HG03565 (cell line): ENCODE measurements around the gene BRDT.
"Not testable (repeated sequence)": the region's sequence is repeated elsewhere in the genome, so short reads cannot be mapped to it uniquely, and the experiment has no call there.

Source experiments
- ATAC-seq: cut with Tn5 transposase; IDR thresholded peaks from one replicate; pipeline ENCODE4 v1.9.1; 2021; ENCODE audit warnings: mild to moderate bottlenecking, moderate library complexity; ENCODE audit not compliant: unreplicated experiment

The BRDT gene

DNA sequence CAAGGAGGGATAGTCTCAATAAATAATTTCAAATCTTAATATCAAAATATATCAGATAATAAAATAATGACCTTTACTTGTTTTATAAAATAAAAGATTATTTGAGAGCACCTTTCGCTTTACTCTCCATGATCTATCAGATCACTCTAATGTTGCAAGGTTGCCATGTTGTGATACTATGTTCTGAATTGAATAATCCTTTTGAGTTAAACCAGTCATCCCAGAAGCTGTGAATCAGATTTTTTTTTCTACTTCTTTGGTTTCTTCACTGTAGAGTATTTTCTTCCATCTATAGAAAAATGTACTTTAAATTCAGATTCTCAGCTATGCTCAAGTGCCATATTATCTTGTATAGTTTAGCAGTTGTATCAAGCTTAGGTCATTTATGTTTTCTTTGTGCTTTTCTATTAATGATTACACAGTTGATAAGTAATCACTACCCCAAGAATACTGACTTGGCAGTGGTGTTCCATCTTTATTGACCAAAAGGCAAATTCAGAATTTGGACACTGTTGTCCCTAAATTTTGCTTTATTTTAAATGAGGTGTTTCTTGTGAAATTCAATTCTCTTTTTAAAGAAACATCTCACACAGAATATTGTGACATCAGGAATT is 32.9 kb downstream of the BRDT start:
- ATAC-seq = no peak

DNA sequence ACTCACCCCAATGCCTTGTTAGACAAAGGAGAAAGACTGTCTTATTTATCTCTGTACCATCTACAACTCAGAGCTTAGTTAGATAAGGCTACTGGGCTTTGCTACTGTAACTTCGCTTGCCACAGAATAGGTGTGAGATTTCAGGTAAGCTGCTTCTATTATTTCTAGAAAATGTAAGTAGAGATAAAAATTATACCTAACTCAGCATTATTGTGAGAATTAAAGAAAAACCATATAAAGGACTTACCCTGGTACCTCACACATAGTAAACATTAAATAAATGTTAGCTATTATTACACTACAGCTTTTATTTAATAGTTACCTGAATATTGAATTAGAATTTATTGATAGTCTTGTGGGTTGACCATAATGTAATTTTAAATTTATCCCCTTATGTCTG is 44.1 kb downstream of the BRDT start:
- no peak for ATAC-seq

DNA sequence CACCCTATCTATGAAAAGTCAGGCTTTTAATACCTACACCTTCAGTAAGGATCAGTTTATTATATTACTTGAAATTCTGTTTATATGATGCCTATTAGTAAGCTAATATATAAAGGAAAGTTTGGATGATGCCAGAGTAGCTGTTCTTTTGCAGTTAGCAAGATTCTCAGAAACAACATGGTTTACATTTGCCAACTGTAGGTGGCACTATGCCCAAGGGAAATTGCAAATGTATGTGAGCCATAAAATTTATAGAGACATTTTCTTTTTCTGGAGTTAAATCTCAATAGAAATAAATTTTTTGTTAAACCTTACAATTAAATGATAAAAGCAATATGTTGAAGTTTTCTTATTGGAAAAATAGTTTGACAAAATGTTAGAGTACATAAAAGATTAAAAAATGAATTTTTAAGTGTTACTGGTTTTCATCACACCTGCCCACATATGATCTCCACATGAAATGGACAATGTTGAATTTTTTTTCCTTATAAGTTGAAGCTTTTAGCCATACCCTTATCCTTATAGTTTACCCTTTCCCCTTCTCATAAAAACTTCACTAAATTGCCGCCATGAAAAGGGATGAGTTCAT is 48.5 kb downstream of the BRDT start:
- no peak for ATAC-seq

DNA sequence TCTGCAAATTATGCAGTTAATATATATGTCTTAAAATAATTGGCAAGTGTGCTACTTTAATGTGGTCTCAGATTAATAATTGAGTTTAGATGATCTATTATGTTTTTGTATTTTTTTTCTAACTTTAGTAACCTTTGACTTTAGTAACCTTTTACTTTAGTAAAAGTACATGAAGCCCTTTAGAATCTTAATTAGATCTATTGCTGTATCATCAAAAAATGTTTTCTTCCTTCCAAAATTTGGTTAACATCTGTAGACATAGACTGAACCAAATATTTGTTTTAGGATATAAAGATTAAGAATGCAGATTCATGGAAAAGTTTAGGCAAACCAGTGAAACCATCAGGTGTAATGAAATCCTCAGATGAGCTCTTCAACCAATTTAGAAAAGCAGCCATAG is 54.9 kb downstream of the BRDT start:
- no peak for ATAC-seq

DNA sequence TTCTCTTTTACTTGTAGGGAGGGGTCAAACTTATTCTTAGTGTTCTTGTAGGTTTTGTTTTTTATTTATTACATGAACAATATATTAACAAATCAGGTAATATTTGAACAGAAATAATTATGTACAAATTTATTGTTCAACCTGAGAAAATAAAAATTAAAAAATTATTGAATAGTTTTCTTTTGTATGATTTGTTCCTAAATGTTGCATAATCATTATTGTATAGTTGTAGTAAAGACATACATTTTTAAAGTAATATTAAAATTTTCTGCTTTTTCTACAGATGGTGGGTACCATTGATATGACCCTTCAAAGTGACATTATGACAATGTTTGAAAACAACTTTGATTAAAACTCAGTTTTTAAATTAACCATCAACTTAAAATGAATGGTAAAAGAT is 64.7 kb downstream of the BRDT start:
- no peak for ATAC-seq

DNA sequence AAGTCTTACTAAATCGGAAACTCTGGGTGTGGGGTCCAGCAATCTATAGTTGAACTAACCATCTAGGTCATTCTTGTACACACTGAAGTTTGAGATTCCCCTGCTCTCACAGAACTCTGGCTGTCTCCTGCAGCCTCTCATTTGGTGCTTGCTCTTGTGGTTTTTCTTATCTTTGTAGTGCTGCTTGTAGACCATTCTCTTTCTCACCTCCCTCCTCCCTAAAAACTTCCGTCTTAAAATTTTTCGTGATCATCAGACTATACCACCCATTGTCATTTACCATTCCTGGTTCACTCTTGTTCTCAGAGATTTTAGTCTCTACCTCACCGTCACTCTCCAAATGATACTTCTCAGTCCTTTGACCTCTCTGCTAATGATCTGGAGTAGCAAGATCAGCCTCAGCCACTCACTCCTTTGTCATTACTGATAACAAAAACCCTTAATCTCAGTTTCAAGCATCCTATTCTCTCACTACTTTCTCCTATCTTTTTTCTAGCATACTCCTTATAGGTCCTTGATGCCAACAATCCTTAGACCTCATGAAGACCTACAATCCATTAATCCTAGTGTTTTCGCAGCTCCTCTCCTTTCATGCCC is 67.6 kb downstream of the BRDT start:
- ATAC-seq = no peak

DNA sequence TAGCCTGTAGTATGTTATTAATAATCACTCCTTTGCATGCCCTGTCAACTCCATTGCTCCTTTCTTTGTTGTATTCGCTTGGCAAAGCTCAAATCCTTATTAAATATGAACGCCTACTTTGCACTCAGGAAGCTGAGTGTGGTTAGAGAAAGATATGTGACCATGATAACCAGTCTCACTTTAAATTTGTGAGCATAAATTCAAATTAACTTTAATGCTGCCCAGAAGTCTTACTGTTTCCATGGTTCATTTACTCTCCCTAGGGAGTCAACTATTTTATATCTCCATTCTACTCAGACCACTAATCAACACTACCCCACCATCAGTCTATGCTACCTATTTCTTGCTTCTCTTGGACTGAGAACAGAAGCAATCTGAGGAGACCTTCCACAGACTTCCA is 68.5 kb downstream of the BRDT start:
- ATAC-seq = no peak

DNA sequence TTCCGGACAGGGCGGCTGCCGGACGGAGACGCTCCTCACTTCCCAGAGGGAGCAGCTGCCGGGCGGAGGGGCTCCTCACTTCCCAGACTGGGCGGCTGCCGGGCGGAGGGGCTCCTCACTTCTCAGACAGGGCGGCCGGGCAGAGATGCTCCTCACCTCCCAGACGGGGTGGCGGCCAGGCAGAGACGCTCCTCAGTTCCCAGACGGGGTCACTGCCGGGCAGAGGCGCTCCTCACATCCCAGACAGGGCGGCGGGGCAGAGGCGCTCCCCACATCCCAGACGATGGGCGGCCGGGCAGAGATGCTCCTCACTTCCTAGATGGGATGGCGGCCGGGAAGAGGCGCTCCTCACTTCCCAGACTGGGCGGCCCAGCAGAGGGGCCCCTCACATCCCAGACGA is 76.8 kb downstream of the BRDT start:
- not testable (repeated sequence) for ATAC-seq

DNA sequence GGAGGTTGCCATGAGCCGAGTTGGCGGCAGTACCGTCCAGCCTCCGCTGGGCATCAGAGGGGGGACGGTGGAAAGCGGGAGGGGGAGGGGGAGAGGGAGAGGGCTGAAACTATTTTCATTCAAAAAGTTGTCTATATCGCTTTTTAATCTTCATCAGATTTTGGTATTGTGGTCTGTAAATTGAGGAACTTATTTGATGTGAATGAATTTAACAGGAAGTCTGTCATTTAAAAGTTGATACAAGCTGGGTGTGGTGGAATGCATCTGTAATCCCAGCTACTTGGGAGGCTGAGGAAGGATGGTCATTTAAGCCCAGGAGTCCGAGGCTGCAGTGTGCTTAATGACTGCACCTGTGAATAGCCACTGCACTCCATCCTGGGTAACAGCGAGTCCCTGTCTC is 77.6 kb downstream of the BRDT start:
- no peak for ATAC-seq

DNA sequence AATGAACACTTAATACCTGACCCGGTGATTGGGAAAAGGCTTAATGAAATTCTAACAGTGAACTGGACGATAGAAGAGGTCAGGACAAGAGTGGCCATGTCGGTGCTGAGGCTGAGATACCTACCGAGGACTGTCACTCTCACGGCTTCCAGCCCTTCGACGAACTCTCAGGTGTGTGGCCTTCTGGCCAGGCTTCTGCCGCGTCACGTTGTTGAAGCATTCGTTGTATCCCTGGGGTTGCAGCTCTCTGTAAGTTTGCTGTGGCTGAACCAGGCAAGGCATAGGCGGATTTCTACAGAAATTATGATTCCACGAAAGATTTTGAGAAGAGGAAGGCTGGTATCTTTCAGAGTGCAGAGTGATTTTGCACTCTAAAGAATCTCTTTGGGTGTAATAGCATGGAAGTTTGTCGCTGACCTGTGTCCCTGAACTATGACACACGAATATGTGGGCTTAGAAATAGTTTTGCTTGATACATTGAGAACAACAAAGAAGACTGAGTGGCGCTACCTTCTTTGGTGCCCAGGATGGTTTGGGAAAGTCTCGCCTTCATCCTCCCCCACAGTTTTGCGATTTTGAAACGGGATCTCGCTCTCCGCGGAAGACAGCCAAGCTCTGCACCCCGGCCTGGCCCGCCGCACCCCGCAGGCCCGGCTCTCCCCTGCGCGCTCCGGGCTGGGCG is 80.2 kb downstream of the BRDT start:
- no peak for ATAC-seq

DNA sequence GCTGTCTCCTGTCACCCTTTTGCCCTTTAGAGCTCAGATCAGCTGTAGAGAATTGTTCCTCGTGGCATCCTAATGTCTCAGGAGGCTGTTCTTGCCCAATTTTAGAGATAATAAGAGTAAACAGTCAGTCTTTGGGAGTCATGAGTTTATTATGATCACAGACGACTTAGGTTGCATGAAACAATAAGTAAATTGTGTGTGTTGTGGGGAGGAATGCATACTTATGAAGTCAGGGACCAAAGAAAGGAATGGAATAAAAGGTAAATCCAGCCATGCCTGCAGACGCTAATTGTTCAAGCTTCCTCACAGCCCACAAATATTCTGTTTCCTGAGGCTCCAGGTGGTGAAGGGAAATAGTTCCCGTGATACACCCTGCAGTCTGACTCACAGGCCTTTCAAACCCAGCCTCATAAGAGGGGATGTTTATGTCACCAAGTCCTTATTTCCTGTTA is 81.5 kb downstream of the BRDT start:
- ATAC-seq = no peak

DNA sequence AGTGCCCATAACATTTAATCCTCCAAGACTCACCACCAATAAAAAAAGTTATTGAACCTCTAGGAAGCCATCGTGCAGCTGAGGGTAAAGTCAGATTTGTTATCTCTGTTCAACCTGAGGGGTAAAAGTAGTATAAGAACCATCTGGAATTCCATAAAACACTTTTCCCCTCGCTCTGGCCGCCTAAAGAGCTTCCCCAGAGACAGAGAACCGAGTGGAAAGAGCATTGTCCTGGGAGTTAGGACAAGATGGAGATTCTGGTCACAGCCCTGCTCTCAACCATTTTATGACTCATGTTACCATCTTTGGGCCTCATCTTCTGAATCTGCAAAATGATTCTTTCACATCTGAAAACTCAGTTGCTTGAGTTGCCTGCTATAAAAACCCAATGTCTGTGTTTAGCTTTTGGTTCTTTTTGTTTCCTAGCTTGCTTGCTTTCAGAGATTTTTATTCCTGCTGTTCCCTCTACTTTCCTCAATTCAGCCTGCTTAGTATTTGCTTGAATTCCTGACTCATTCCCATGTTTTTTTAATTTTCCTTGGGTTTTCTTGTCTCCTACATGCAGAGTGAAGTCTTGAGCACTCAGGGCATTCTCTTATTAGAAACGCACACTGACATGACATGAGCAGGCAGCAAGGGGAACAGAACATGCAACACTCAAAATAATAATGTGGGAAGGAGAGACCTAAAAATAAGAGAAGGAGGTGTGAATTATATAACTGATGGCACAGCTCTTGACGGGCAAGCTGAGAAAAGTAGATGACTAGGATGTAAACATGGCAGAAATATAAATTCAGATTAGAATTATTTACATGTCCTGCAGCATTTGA is 82.3 kb downstream of the BRDT start:
- ATAC-seq = no peak

DNA sequence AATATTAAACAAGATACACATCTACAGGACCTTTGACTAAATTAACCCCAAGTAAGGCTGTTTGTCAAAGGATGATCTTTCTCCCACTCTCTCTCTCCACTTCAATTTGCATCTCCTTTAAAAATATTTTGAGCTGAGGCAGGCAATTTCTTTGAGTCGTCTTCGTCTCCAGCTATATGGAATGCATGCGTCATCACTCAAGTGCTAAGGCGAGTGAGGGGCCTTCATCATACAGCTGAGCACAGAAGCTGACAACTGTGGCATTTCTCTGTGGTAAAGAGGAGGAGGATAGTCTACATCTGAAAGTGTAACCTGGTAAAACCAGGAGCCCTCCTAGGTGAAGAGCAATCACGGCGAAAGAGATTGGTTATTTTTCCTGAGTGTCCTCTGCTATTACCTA is 88.2 kb downstream of the BRDT start:
- no peak for ATAC-seq

DNA sequence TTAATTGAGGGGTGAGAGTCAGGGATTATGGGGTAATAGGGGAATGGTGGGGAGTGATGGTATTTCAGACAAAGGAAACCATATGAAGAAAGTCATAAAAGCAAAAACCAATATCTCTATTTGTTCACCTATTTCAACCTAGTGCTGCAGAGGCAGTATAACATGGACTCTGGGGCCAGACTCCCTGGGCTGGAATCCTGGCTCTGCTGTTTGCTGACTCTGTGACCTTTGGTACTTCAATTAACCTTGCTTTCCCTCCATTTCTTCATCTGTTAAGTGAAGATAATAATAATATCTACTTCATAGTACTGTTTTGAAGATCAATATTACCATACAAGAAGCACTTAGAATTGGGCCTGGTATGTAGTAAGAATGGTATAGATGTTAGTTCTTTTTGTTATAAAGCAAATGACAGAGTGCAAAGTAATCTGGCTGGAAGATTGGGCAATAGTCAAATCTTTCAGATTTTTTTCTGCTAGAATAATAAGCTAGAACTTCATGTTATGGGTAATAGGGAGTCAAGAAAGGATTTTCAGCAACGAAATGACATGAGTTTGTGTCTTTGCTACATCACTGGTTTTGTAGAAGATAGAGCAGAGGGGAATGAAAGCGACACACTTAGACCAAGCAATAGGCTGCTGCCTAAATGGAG is 89.6 kb downstream of the BRDT start:
- ATAC-seq = no peak

DNA sequence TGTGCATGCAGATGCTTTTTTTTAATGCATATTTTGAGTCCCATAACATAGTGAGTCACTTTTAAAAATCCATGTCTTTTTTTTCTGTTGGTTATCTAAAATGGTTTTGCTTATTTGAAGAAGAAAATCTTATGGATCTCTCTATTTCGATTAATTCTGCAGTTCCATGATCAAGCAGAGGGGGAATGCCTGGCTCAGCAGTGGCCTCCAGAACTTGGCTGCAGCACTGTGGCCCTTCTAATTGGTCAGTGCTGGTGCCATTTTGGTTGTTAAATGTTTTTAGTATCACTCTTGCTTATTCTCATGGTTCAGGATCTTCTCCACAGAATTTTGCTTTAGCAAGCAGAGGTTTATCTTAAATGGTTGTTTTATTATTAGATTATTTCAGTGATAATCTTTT is 91.8 kb downstream of the BRDT start:
- ATAC-seq = no peak

DNA sequence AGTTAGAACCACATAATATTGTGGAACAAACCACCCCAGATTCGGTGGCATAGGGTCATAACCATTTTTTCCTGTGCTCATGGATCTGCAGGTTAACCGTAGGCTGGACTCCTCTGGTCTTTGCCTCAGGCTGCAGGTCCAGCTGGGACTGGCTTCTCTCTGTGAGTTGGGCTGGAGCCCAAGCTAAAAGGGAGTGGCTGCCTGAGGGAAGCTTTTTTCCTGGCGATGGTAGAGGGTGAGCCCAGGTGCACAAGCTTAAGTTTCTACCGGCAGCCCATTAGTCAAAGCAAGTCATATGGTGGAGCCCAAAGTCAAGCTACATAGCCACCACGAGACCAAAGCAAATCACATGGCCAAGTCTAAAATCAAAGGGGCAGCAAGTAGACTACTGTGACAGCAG is 94.4 kb downstream of the BRDT start:
- ATAC-seq = no peak

DNA sequence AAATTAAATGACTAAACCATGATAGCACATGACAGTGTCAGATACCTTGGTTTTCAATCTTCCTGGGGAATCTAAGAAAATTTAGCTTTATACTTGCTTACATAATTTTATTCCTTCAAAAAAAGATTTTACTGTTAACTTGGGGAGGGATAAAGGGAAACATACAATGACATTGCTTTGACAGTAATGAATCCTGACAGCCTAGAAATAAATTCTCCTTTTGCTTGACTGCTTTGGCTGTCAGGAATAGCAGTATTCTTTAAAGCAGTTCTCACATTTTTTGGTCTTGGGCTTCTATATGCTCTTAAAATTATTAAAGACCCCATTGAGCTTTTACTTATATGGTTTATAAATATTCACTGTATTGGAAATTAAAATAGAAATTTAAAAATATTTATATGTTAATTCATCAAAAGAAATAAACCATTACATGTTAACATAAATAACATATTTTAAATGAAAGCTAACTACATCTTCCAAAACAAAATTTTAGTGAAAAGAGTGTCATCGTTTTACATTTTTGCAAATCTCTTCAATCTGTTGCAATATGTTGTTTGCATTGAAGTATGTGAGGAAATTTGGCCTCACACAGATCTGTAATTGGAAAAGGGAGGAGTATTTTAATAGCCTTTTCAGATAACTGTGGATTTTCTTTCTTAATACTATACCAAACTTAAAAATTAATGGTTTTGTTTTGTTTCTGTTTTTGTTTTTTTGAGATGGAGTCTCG is 96.7 kb downstream of the BRDT start:
- ATAC-seq = no peak

DNA sequence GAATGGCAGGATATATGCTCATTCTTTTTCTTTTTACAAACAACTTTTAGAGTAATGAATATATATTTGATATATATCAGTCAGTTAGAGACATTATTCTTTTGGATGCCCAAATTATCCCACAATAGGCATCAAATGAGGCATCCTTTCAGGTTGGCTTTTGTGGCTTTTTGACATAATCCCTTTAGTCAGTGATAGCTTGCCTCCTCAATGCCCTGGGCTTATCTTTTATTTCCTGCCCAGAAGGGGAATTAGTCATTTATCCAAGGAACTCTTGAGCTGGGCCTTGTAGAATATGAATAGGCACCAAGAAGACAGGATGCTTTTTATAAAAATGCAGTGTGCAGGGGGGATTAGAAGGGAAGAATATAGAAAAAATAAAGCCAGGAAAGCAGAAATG is 102.7 kb downstream of the BRDT start:
- no peak for ATAC-seq
